Erythroblast (primary cell): ENCODE results near the gene WRAP73.

Experiments
- DNase-seq, 2 experiments: peaks; one replicate each; lab custom pipeline; 2025; lab: John Stamatoyannopoulos, UW
- GATA1 ChIP-seq: IDR thresholded peaks from 2 replicates; pipeline ENCODE4 v1.6.1; 2011; ENCODE audit warnings: low read depth, mild to moderate bottlenecking, control low read depth, low read length, moderate library complexity
- POLR2A ChIP-seq: IDR thresholded peaks from 2 replicates; pipeline ENCODE4 v1.6.1; 2011; ENCODE audit warnings: mild to moderate bottlenecking, low read length

The WRAP73 gene

GRCh38 chr1:3669421-3669821 is 19.5 kb upstream of the WRAP73 start:
- DNase-seq = no peak
- TF ChIP-seq POLR2A = no peak
- no peak for TF ChIP-seq GATA1

- TF ChIP-seq GATA1 (no peak), POLR2A (no peak)
- peak in 1 of 2 experiments; percentile 43 for DNase-seq
These were observed 18.8 kb upstream of the WRAP73 start for GRCh38 chr1:3668585-3669300.

- TF ChIP-seq GATA1 (no peak), POLR2A (no peak)
- DNase-seq = no peak
These were observed 18.2 kb upstream of the WRAP73 start for GRCh38 chr1:3668148-3668547.

- TF ChIP-seq GATA1 (no peak), POLR2A (no peak)
- DNase-seq = no peak
These were observed 14.9 kb upstream of the WRAP73 start for GRCh38 chr1:3664700-3665375.

GRCh38 chr1:3663999-3664699 is 14.2 kb upstream of the WRAP73 start:
- TF ChIP-seq GATA1 (no peak), POLR2A (no peak)
- no peak for DNase-seq

GRCh38 chr1:3662080-3662671 is 12.3 kb upstream of the WRAP73 start:
- TF ChIP-seq GATA1 = no peak
- TF ChIP-seq POLR2A = no peak
- DNase-seq = no peak

- TF ChIP-seq POLR2A = no peak
- no peak for TF ChIP-seq GATA1
- no peak for DNase-seq
These were observed 11.7 kb upstream of the WRAP73 start for GRCh38 chr1:3661631-3662030.

- no peak for DNase-seq
- TF ChIP-seq GATA1 = no peak
- no peak for TF ChIP-seq POLR2A
These were observed 10.8 kb upstream of the WRAP73 start for GRCh38 chr1:3660704-3661103.

- no peak for DNase-seq
These were observed 9.2 kb upstream of the WRAP73 start for GRCh38 chr1:3659093-3659492.

GRCh38 chr1:3658231-3658615 is 8.3 kb upstream of the WRAP73 start:
- no peak for TF ChIP-seq POLR2A

More at GRCh38 chr1:3659093-3659492, 9.2 kb upstream of the WRAP73 start:
- TF ChIP-seq GATA1 = no peak
- no peak for TF ChIP-seq POLR2A

GRCh38 chr1:3657578-3658230 is 7.8 kb upstream of the WRAP73 start:
- TF ChIP-seq GATA1 (no peak), POLR2A (no peak)
- no peak for DNase-seq

More at GRCh38 chr1:3658231-3658615, 8.3 kb upstream of the WRAP73 start:
- no peak for DNase-seq

GRCh38 chr1:3657096-3657475 is 7.2 kb upstream of the WRAP73 start:
- TF ChIP-seq POLR2A (no peak), GATA1 (no peak)
- no peak for DNase-seq

- DNase-seq = no peak
- TF ChIP-seq GATA1 (no peak), POLR2A (no peak)
These were observed 6.7 kb upstream of the WRAP73 start for GRCh38 chr1:3656450-3657095.
